NCI-H446 (cell line): ENCODE data around the gene BRF1.
"Not testable (repeated sequence)": the region's sequence is repeated elsewhere in the genome, so short reads cannot be mapped to it uniquely, and the experiment has no call there.

Experiments
- DNase-seq, 2 experiments: peaks; one replicate each; lab custom pipeline; 2025; lab: John Stamatoyannopoulos, UW

BRF1 gene

DNA sequence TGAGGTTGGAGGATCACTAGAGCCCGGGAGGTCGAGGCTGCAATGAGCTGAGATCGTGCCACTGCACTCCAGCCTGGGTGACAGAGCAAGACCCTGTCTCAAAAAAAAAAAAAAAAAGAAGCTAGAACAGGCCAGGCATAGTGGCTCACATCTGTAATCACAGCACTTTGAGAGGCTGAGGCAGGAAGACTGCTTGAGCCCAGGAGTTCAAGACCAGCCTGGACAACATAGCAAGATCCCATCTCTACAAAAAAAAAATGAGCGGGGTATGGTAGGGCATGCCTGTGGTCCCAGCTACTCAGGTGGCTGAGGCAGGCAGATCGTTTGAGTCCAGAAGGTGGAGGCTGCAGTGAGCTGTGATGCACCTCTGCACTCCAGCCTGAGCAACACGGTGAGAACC, 11.9 kb downstream of the BRF1 start:
- DNase-seq, result not testable (repeated sequence)

DNA sequence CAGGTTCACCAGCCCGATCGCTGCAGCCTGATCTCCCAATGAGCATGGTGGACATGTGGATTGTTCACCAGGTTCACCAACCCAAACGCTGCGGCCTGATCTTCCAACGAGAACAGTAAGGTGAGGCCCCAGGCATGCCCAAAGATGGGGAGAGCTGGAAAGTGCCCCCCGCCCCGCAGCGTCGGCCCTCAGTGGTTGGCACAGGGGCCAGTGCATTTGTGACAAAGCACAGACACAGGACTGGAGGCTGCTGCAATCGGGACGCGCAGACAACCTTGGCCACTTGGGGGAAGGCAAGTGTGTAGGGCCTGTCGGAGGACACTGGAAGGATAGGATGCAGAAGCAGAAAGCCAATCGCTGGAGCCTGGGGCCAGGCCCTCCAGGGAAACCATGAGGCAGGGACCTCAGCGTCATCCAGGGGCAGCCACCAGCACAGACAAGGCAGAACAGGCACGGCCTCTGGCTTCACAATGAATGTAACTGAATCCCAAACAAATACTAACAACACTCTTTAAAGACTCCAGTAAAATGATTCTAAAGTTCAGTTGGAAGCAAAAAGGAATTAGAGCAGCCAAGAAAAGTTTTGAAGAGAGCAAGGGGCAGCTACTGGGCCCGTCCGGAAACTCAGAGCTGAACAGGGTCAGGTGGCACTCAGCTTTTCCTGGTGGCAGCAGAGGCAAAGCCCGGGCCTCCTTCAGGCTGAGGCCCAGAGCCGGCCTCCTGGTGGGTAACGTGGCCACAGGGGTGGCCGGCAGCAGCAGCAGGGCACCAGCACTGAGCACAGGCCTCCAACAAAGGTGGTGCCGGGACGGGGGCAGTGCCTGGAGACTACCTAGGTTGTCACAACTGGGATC, 13.3 kb downstream of the BRF1 start:
- DNase-seq, result no peak

DNA sequence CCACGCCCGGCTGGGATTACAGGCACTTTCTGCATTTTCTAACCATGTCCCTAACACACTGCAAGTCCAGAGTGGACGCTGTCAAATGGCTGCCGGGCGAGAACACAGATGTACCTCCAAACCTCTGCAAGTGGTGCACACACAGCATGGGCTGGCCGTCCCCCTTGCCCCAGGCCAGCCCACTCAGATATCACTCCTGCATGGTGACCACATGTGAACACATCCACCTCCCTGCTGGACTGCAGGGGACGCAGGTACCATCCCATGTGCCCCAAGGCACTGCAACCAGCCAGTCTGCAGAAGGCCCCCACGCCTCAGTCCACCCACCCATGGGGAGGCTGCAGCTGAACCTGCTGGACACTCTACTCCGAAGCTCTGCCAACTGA, 14.0 kb downstream of the BRF1 start:
- no peak for DNase-seq

DNA sequence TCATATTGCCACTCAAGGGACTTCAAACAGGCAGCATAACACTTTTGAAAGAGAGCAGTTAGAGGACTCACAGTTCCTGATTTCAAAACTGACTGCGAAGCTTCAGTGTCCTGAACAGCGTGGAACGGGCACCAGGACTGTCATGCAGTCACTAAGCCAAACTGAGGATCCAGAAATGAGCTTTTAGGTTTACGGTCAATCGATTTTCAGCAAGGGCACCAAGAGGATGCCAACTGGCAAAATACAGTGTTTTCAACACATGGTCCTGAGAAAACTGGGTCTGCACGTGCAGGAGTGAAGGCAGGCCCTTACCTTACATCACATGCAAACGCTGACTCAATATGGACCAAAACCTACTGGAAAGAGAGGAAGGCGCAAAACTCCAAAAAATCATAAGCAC, 15.6 kb downstream of the BRF1 start:
- no peak for DNase-seq

DNA sequence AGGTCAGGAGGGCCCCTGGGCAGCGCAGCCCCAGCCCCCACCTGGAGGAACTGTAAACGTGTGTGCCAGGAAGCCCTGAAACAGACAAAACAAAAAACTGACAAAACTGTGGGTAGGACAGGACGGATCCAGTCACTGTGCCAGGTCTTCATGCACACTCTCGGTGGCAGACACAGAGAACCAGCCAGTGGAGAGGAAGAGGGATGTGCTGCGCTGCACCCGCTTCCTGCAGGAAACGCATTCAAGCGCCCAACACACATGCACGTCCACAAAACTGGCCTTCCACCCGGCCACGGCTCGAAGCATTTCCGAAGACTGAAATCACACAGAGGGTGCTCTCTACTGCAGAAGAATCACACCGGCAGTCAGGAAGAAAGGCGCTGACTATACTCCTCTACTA, 16.9 kb downstream of the BRF1 start:
- DNase-seq, result no peak

DNA sequence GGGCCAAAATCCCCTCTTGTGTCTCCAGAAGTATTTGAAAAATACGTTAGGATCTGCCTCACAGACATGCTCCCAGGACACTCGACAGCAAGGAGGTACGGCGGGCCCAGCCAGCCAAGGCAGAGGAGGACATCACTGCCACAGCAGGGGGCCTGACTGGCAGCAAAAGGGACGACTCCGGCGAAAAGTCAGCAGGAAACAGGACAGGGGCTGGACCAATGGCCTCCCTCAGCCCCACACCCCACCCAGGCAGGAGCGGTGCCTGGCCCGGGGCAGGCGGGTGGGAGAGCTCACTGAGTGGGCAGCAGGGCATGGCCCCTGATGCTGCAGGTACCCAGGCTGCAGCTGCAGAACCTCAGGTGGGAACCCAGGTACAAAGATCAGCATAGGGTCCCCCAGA, 17.8 kb downstream of the BRF1 start:
- no peak for DNase-seq

DNA sequence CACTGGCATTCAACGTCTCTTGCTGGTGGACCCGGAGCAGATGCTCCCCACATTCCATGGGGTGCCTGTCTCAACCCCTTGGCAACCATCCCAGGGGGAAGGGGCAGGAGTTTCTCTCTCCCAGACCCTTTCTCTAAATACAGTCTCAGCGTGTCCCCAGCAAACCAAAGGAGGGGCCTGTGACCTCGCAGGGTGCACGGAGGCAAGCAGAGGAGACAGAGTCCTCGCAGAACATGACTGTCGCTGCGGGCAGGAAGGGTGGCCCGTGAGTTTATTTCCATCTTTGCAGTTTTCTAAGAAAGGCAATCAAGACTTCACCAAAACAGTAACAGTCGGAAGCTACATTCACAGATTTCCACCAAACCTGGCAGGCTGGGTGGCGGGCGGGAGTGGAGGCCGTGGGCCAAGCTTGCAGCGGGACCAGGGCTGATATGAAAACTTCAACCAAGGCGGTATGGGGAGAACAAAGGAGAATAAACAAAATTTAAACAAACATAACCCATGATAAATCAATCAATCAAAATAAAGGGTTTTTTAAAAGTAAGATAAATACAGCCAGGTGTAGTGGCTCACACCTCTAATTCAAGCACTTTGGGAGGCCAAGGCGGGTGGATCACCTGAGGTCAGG, 18.6 kb downstream of the BRF1 start:
- DNase-seq, result no peak

DNA sequence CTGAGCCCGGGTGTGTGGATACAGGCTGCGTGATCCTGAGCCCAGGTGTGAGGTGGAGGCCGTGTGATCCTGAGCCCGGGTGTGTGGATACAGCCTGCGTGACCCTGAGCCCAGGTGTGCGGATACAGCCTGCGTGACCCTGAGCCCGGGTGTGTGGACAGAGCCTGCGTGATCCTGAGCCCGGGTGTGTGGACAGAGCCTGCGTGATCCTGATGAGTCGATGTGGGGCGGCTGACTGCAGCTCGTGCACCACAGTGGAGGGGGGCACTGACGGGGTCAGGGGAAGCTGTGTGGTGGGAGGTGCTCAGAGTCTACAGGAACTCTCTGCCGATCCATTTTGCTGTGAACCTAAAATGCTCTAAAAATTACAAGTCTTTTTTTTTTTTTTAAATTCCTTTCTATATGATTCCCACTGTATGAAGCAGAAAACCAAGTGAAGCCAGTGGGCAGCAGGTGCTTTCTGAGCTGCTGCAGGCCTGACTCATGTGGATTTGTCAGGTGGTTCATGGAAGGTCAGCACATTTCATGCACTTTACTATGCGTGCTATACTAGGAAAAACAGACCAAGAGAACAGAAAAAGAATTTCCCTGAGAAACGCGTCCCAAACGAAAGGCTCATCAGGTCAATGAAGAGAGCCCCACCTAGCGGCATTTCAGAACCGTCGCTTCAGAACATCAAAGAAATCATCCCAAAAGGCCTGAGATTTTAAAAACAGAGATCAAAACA, 19.3 kb downstream of the BRF1 start:
- DNase-seq, result no peak

DNA sequence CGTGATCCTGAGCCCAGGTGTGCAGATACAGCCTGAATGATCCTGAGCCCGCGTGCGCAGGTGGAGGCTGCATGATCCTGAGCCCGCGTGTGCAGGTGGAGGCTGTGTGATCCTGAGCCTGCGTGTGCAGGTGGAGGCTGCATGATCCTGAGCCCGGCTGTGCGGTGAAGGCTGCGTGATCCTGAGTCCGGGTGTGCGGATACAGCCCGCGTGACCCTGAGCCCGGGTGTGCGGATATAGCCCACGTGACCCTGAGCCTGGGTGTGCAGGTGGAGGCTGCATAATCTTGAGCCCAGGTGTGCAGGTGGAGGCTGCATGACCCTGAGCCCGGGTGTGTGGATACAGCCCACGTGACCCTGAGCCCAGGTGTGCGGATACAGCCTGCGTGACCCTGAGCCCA, 20.3 kb downstream of the BRF1 start:
- DNase-seq, result no peak

DNA sequence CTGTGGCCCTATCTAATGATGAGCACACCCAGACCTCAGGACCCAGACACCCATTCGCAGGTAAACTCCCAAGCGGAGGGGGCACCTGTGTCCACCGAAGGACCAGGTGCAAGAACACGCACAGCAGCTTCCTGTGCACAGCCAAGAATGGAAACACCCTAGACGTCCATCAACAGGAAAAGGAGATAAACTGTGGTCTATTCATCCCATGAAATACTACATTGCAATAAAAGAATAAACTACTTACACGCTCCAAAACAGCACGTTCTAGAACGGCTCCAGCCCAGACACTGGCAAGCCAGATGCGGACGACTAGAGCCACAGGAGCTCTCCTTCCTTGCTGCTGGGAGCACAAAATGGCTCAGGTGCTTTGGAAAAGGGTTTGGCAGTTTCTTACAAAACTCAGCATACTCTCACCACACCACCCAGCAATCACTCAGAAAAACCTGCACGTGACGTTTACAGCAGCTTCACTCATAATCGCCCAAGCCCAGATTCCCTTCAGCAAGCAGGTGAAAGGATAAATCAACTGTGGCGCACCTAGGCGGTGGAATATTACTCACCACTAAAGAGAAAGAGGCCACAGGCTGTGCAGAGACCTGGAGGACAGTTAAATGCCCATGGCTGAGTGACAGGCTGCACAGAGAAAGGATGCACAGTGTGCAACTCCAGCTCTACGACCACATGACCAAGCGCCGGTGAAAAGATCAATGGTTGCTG, 21.0 kb downstream of the BRF1 start:
- no peak for DNase-seq

DNA sequence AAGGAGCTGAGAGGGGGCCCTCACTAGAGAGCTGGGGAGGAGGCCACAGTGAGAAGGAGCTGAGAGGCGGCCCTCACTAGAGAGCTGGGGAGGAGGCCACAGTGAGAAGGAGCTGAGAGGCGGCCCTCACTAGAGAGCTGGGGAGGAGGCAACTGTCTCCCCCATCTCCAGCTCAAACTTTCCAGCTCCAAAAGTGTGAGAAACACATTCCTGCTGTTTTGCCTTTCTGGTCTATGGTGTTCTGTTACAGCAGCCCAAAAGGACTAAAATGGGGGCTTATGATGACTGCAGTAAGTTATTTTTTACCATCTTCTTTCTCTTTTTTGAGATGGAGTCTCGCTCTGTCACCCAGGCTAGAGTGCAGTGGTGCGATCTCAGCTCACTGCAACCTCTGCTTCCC, 23.4 kb downstream of the BRF1 start:
- DNase-seq, result not testable (repeated sequence)

DNA sequence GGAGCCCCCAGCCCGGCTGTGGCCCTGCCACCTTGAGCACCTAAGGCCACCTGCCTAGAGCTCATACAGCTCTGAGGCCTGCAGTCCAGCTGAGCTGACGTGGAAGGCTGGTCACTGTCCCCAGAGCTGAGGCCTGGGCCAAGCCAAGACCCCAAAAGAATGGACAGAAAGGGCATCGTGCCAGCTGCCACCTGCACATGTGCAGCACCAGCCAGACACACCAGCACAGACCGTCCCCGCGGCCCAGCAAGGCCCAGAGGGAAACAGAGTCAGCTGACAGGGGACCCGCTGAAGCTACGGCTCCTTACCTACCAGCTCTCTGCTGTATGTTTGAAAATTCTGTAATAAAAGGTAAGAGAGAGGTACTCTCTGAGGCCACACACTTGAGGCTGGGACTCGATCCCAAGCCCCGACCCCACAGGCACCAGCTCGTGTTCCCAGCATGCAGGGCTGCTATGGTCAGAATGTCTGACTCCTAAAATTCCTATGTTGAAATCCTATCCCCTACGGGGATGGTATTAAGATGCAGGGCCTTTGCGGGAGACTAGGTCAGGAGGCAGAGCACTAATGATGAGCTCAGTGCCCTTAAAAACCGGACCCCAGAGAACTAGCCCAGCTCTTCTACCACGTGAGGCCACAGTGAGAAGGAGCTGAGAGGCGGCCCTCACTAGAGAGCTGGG, 25.4 kb downstream of the BRF1 start:
- no peak for DNase-seq

DNA sequence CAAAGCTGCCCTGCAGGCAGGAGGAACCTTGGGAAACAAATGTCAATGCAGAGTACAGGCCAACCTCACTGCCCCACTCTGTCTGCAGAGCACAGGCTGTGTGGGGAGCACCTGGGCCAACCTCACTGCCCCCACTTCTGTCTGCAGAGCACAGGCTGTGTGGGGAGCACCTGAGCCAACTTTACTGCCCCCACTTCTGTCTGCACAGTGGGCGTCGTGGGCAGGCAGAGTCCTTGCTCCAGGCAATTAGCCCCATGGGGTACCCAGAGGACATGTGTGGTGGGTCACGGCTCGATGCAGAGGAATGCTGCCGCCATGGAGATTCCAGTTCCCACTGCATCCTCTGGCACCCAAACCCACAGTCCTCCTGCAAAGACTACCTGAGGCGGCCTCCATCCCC, 26.2 kb downstream of the BRF1 start:
- DNase-seq, result no peak

DNA sequence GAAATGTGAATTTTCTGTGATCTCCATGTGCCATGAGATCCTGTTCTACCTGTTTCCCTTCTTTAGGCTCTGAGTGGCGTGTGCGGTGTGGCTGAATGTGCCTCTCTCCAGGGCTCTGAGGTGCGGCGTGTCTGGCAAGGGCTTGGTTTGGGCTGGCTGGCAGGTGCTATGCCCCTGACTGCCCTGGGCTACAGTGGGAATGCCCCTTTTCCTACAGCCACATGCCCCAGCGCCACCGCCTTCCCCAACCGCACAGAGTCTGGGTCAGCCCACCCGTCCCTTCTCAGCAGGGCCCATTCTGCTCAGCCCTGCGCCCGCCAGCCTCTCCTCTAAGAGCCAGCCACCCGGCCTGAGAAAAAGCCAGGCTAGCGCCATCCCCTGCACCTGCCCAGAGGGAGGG, 27.7 kb downstream of the BRF1 start:
- no peak for DNase-seq

DNA sequence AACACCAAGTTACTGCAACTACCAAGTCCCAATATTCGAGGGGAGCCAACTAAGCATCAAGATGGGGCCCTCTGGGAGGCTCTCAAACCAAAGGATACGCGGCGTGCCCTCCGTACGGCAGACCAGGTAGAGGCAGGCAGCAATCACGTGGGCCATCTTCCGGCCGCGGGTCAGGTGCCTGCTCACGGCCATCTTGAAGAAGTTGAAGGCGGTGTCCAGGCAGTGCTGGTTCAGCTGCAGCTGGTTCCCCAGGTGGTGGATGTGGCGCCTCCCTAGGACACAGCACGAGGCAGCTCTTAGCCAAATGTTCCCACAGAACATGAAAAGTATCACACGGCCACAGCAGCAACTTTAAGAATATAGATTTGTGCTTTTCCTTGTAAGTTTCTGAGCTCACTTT, 28.2 kb downstream of the BRF1 start:
- DNase-seq, result no peak

DNA sequence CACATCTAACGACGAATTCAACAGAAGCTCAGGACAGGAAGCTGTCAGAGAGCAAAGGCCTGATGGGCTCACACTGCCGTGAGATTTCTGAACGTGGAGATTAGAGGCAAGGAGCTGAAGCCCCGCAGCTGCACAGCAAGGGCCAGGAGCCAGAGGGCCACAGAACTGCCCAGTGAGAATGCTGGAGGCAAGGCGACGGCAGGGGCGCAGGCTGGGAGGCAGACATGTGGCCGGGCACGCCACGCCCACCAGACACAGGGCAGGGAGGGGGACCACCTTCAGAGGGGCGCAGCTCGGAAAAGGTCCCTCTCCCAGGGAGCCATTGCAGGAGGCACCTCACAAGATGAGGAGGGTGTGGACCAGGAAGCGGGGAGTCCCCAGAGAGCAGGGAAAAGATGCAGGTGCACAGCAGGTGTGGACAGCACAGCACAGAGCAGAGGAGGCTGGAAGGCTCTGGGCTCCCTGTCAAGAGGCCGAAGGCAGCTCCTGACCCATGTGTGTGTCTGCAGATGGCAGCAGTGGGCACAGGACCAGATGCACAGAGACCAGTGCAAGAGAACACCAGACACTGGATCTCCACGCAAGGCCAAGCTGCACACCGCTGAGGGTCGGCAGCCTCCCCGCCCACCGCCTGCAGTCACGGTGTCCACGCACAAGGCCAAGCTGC, 29.4 kb downstream of the BRF1 start:
- DNase-seq, result no peak

DNA sequence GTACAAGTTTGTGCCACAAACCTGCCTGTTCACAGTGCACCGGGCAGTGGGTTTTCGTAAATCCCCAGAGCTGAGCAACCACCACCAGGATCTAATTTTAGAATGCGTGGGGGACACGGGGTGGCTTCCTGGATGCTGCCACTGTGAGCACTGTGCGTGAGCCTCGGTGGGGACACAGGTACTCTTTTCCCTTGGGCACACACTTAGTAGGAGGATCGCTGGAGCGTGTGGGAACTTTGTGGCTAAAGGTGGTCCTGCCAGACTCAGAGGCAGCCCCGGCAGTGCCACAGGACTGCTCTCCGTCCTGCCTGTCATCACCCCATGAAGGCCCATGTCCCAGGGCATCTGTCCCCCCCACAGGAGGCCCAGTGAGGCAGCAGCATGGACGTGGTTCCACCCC, 31.4 kb downstream of the BRF1 start:
- no peak for DNase-seq

DNA sequence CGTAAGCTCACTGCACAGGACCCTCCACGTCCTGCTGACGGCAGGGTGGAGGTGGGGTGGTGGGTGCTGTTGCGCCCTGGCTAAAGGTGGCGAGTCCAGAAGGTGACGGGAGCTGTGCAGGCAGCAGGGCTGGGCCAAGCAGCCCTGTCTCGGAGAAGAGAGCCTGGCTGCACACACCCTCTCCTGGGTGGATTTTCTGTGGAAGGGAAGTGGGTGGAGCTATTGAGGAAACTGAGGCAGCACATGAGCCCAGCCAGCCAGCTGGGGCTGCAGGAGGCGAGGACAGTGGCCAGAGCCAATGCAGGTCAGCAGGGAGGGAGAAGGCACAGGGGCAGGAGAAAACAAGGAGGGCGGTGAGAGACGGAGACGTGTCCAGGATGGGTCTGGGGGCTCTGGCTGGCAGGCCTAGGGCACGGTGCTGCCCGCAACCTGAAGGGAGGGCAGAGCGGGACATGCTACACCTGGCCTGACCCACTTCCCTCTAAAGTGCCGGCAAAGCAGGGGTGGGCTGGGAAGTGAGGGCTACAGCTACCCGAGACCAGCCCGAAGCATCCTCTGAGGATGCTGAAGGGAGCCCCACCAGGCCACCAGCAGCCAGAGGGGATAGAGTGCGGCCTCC, 32.0 kb downstream of the BRF1 start:
- DNase-seq, result no peak

DNA sequence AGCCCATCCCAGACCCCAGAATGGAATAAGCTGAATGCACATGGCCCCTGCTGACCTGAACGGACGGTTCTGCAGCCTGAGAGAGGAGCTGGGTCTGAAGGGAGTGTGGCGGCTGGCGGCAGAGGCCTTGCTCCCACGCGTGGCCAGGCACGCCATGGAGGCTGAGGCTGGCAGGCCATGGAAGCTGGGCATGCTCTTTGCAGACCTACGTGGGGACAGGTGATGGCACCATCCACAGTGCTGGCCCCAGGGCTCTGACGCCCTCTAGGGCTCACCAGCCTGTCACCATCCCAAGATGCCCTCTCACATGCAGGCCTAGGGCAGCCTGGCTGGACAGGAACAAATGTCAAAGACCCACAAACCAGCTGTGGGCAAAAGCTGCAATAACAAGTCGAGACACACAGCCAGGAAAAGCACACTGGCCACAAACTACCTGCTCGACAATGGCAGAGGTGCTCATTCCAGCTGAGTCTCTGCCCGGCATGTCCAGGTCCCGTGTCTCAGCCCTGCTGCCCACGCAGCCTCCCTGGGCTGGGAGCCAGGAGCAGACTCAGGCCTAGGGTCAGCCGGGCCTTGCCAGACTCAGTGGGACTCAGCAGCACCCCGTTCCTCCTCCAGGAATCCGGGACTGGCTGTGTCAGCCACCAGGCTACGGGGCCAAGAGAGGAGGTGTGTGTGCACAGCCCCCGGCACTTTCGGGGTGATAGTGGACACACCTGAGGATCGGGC, 32.8 kb downstream of the BRF1 start:
- no peak for DNase-seq

DNA sequence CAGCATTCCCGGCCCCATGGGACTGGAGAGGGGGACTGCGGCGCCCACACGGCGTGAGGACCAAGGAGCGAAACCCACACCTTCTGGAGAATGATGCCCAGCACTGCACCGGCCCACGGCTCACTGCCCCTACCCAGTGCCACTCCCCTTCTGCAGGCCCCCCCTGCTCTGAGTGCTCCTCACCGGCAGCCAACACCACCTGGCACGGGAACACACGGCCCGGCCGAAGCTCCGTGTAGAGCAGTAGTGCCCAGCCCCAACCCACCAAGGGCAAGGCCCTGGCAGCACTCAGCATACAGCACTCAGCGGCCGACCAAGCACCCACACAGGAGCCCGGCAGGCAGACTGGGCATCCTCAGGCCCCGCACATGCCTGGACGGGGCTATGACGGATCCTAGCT, 39.0 kb downstream of the BRF1 start:
- DNase-seq, result no peak
